Fibroblast of lung (primary cell): Measurements from ENCODE around the gene CKAP2.
"Not testable (repeated sequence)": the region's sequence is repeated elsewhere in the genome, so short reads cannot be mapped to it uniquely, and the experiment has no call there.

Experiments
- CTCF ChIP-seq, 2 donors: IDR thresholded peaks in 1 of 2; conservative IDR thresholded peaks in 1 of 2; 1 replicate in 1 of 2; 2 replicates in 1 of 2; pipeline ENCODE4 v1.5.1; 2011 to 2012; ENCODE audit warnings: low read length in 2 of 2, control low read depth in 1 of 2, inconsistent platforms in 1 of 2, low read depth in 1 of 2, mild to moderate bottlenecking in 1 of 2
- EZH2 ChIP-seq: IDR thresholded peaks from 2 replicates; pipeline ENCODE4 v1.5.1; 2012; ENCODE audit warnings: low read length, control low read depth, mild to moderate bottlenecking; ENCODE audit errors: missing control alignments

DNA sequence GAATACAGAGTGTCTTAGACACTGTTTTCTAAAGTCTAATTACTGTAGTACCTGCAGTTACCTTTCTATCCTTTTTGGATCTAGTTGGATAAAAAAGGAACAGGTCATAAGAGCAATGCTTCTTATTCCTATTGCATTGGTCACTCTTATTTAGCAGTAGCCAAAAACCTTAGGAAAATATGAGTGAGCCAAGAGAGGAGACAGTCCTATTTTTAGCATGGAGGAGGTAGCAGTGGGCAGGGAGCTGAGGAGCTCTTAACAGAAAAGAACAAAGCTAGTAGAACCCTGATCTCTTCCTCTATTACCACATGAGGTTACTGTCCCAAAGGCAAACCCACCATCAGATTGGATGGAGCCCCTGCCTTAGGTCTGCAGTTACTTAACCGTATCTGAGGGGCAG lies 50.6 kb downstream of the CKAP2 start:
- not testable (repeated sequence) for TF ChIP-seq CTCF (conservative IDR thresholded peaks at IDR 0.05 in 1 of 2, IDR thresholded peaks at IDR 0.05 in 1 of 2; ENCODE audit: low read depth in 1 of 2, low read length in 2 of 2); EZH2
